HCT116 (cell line): ENCODE results near the gene LINC00305.

Experiments
- CTCF ChIP-seq, 3 experiments: fragments of 200-600 bp in 1 of 3; sonication (generic) in 1 of 3; IDR thresholded peaks in 2 of 3; conservative IDR thresholded peaks in 1 of 3; 2 replicates each; pipeline ENCODE4 v1.5.1; 2012 to 2017; ENCODE audit warnings: low read depth in 2 of 3, low read length in 2 of 3, antibody characterized with exemption in 1 of 3, borderline replicate concordance in 1 of 3, control low read depth in 1 of 3, mild to moderate bottlenecking in 1 of 3, mixed read lengths in 1 of 3, mixed run types in 1 of 3, moderate library complexity in 1 of 3; ENCODE audit not compliant: insufficient read depth in 1 of 3
- ELF1 ChIP-seq: IDR thresholded peaks from 2 replicates; pipeline ENCODE4 v1.6.1; 2012; ENCODE audit warnings: low read depth, borderline replicate concordance
- JUND ChIP-seq: IDR thresholded peaks from 2 replicates; pipeline ENCODE4 v1.6.1; 2012
- MAX ChIP-seq: IDR thresholded peaks from 2 replicates; pipeline ENCODE4 v1.6.1; 2012
- POLR2A ChIP-seq: IDR thresholded peaks from 2 replicates; pipeline ENCODE4 v1.7.0; 2011; ENCODE audit warnings: borderline replicate concordance; ENCODE audit not compliant: insufficient read depth, insufficient read length; ENCODE audit errors: extremely low read depth

DNA sequence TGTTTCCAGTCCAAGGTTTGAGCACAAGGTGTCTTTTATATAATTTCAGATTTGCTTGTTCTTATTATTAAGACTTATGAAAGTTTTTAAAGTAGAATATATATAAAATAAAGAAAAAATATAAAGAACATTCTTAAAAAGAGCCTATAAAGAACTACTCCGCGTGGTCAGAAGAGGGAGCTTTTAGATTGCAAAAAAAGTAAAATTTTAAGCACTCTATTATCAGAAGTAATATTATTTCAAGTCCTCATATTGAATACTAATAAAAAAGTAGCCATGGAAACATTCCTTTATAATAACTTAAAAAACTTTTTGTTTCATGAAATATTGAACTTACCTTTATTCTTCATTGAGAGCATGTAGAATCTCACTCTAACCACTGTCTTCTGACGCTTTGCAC is 51.4 kb downstream of the LINC00305 start:
- TF ChIP-seq JUND (no peak), ELF1 (no peak), CTCF (IDR thresholded peaks at IDR 0.05 in 2 of 3, conservative IDR thresholded peaks at IDR 0.05 in 1 of 3; ENCODE audit: borderline replicate concordance in 1 of 3, insufficient read depth in 1 of 3, low read depth in 2 of 3, low read length in 2 of 3) (no peak; a peak in 1 of 6 replicates), POLR2A (no peak), MAX (no peak)
